ENCODE results near the gene SEL1L2. TPM values are rescaled to one million over a fixed set of nuclear protein-coding genes. Genes with fewer than 3 reads are reported as not detected.

The SEL1L2 gene
- total RNA-seq, 3 donors from 2014 or later: not detected

DNA sequence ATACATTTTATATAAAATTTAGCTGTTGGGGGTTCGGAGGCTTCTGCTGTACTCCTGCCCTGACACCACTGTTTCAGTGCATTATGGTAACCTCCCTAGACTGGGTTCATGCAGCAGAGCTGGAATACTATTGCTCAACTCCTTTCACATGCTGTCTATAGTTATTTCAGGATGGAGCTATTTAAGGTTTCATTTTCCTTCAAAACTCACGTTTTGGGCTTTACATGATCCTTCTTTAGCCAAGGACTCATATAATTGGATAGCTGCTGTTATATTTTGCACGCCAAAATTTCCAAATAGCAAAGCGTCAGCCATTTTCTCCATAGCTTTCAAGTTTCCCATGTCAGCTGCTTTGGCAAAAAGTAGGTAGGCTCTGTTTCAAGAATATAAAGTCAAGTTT lies 76.8 kb downstream of the SEL1L2 start:
- H3K4me1 ChIP-seq (ENCODE audit: low read depth): no peaks in the 10 kb centered on the region
- TF ChIP-seq, protein P1, sequence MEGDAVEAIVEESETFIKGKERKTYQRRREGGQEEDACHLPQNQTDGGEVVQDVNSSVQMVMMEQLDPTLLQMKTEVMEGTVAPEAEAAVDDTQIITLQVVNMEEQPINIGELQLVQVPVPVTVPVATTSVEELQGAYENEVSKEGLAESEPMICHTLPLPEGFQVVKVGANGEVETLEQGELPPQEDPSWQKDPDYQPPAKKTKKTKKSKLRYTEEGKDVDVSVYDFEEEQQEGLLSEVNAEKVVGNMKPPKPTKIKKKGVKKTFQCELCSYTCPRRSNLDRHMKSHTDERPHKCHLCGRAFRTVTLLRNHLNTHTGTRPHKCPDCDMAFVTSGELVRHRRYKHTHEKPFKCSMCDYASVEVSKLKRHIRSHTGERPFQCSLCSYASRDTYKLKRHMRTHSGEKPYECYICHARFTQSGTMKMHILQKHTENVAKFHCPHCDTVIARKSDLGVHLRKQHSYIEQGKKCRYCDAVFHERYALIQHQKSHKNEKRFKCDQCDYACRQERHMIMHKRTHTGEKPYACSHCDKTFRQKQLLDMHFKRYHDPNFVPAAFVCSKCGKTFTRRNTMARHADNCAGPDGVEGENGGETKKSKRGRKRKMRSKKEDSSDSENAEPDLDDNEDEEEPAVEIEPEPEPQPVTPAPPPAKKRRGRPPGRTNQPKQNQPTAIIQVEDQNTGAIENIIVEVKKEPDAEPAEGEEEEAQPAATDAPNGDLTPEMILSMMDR (IDR thresholded peaks at IDR 0.05): no peak
- H3K4me3 ChIP-seq: no peak overlapping the region
- intact Hi-C loops (cut with DNase I, micrococcal nuclease): no loop called here
- ATAC-seq (no peak), DNase-seq (no peak)
- H3K9me3 ChIP-seq: no peaks in the 10 kb centered on the region
- H3K36me3 ChIP-seq (ENCODE audit: low read depth): no peaks in the 10 kb centered on the region

DNA sequence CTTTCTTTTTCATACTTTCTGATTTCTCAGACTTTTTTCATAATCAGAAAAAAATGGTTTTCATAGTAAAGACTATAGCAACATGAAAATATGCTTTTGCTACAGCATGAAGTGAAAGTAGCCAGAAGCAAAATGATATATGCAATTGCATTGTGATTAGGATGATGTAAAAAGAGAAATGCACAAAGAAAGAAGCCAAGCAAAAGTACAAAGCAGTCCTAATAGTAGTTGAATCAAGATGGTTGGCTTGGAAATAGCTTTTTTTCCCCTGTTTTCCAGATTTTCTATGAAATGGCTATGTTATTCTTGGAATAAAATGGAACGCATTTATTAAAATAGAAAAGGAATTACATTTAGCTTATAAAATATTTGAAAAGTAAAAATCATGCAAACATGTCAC lies 77.3 kb downstream of the SEL1L2 start:
- DNase-seq: no peak

DNA sequence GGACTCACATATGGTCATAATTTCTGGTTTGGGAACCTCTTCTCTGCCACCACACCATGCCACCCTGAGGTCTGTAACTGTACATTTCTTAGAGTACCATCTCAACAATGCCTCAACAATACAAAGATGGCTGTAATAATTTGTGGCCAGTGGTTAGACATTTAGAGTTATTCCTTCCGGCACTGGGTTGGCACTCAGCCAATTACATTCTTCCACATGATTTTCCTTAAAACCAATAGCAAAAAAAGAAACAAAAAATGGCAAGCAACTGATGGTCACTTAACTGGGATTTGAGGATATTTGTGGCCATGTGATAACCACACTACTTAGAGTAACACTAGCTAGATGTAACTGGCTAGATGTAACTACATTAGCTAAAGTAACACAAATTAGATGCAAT lies 79.9 kb downstream of the SEL1L2 start:
- ATAC-seq (no peak), DNase-seq (no peak)
- no peak overlapping the region for H3K4me3 ChIP-seq
- intact Hi-C loops (cut with DNase I, micrococcal nuclease): no loop called here
- TF ChIP-seq, protein P1 (IDR thresholded peaks at IDR 0.05): no peak
- H3K9me3 ChIP-seq: no peaks in the 10 kb centered on the region
- no peaks in the 10 kb centered on the region for H3K4me1 ChIP-seq (ENCODE audit: low read depth)
- H3K36me3 ChIP-seq (ENCODE audit: low read depth): no peaks in the 10 kb centered on the region

More for the DNA sequence above, 77.3 kb downstream of the SEL1L2 start:
- TF ChIP-seq, protein P1 (IDR thresholded peaks at IDR 0.05): no peak
- Histone ChIP-seq H3K36me3 (ENCODE audit: low read depth) (no peaks in the 10 kb centered on the region), H3K4me1 (ENCODE audit: low read depth) (no peaks in the 10 kb centered on the region), H3K4me3 (no peak overlapping the region), H3K9me3 (no peaks in the 10 kb centered on the region)
- intact Hi-C loops (cut with DNase I, micrococcal nuclease): no loop called here
- ATAC-seq: no peak

GRCh38 chr20:13909067-13909466 lies 81.3 kb downstream of the SEL1L2 start:
- TF ChIP-seq, protein P1 (IDR thresholded peaks at IDR 0.05): no peak
- Histone ChIP-seq H3K4me1 (ENCODE audit: low read depth) (no peaks in the 10 kb centered on the region), H3K9me3 (no peaks in the 10 kb centered on the region), H3K4me3 (no peak overlapping the region), H3K36me3 (ENCODE audit: low read depth) (no peaks in the 10 kb centered on the region)
- intact Hi-C loops (cut with DNase I, micrococcal nuclease): no loop called here
- ATAC-seq (no peak), DNase-seq (no peak)

DNA sequence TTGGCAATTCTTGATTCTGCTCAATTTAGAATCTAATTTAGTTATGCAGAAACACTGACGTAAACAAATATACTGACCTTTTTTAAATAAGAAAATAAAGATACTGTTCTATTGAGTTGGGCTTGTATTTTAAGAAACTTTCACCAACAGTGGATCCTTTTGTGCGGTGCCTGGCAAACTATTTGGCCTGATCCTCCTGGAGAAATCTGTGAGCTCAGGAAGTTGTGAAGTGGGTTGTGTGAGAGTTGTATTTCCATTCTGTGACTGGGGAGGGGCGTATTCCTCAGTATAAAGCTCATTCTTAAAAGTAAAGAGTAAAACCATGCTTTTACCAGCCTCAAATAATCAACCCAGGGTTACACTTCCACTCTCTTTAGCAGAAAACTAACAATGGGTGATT lies 85.6 kb downstream of the SEL1L2 start:
- TF ChIP-seq, protein P1 (IDR thresholded peaks at IDR 0.05): no peak
- Histone ChIP-seq H3K4me1 (ENCODE audit: low read depth) (no peaks in the 10 kb centered on the region), H3K4me3 (no peak overlapping the region), H3K36me3 (ENCODE audit: low read depth) (no peaks in the 10 kb centered on the region), H3K9me3 (no peaks in the 10 kb centered on the region)
- intact Hi-C loops (cut with DNase I, micrococcal nuclease): no loop called here
- DNase-seq (no peak), ATAC-seq (no peak)

DNA sequence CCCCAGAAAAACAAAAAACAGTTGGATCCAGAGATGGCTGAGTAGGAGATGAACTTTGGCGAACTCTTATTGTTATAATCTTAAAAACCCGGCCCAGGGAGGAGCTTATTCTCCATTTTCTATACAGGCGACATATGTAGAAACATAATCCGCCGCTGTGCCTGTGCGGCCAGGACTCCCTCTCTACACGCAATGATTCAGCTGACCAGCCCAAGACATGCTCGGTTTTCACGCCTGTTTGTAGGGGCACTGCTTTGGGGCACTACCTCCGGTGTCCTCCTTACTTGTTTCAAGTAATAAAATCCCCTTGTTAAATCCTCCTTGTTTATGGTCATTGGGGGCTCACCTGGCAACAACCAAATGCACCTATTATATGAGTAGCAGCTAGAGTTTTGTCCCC lies 89.9 kb downstream of the SEL1L2 start:
- no peak for ATAC-seq
- DNase-seq: no peak
- H3K4me3 ChIP-seq: no peak overlapping the region
- H3K9me3 ChIP-seq: no peaks in the 10 kb centered on the region
- no peaks in the 10 kb centered on the region for H3K4me1 ChIP-seq (ENCODE audit: low read depth)
- no peaks in the 10 kb centered on the region for H3K36me3 ChIP-seq (ENCODE audit: low read depth)
- TF ChIP-seq, protein P1 (IDR thresholded peaks at IDR 0.05): no peak
- intact Hi-C loops (cut with DNase I, micrococcal nuclease): no loop called here

Measured in mucosa of descending colon (tissue), 3 donors.